SK-N-SH treated with all-trans-retinoic acid at 6 μM for 48 hours (cell line): ENCODE measurements around the gene C3orf18.

ENCODE experiments used
- CREB5 ChIP-seq: fragments of 250-450 bp; sonication (Bioruptor Pico); IDR thresholded peaks from 2 replicates; pipeline ENCODE4 v1.5.1; 2020; ENCODE audit warnings: low read depth, mild to moderate bottlenecking, moderate library complexity
- SNAI2 ChIP-seq: fragments of 250-450 bp; sonication (Bioruptor Pico); IDR thresholded peaks from 2 replicates; pipeline ENCODE4 v1.5.0; 2020; ENCODE audit warnings: mild to moderate bottlenecking, moderate library complexity
- TCF4 ChIP-seq: fragments of 250-450 bp; sonication (Bioruptor Pico); IDR thresholded peaks from 2 replicates; pipeline ENCODE4 v1.8.0; 2021; ENCODE audit warnings: mild to moderate bottlenecking, moderate library complexity, borderline replicate concordance
- ZFP3 ChIP-seq: fragments of 250-450 bp; sonication (Bioruptor Pico); IDR thresholded peaks from 2 replicates; pipeline ENCODE4 v1.5.0; 2020; ENCODE audit warnings: mild to moderate bottlenecking, moderate library complexity

- TF ChIP-seq SNAI2 (CRISPR knock-in tag) (no peak), ZFP3 (no peak), CREB5 (no peak), TCF4 (CRISPR knock-in tag) (no peak)
Measured at GRCh38 chr3:50549226-50549625, 18.3 kb downstream of the C3orf18 start.
